ENCODE results near the gene MTREX. TPM values are rescaled to one million over a fixed set of nuclear protein-coding genes. Genes with fewer than 3 reads are reported as not detected.

MTREX gene
- total RNA-seq, 1 experiment from 2014 or later, result 123 TPM

GRCh38 chr5:55453211-55453610, 145.4 kb downstream of the MTREX start:
- peak overlapping the region in 1 of 3 experiments; percentile 59; a peak in 2 of 7 replicates for H3K27ac Mint-ChIP-seq
- Histone ChIP-seq H2BK15ac (ENCODE audit: low read depth, low read length) (no peak overlapping the region), H3K56ac (ENCODE audit: insufficient read length, low read depth, low read length) (no peak overlapping the region), H4K5ac (ENCODE audit: insufficient read length, low read depth, low read length) (no peak overlapping the region), H2AK5ac (ENCODE audit: insufficient read length, low read length) (no peak overlapping the region), H2BK120ac (ENCODE audit: low read depth, low read length, poor library complexity, severe bottlenecking) (no peak overlapping the region), H3K23ac (ENCODE audit: insufficient read length, low read depth, low read length) (no peak overlapping the region), H3K9ac (ENCODE audit: extremely low read depth, insufficient read length, low read length) (no peak overlapping the region), H2AFZ (ENCODE audit: low read length) (no peak overlapping the region), H2BK5ac (ENCODE audit: insufficient read length, low read length) (no peak overlapping the region), H3K4ac (ENCODE audit: low read depth, low read length) (no peak overlapping the region), H4K91ac (ENCODE audit: insufficient read length, low read depth, low read length) (no peak overlapping the region), H3T11ph (ENCODE audit: low read length) (no peak overlapping the region), H3K27me3 (ENCODE audit: insufficient read depth, low read length) (no peaks in the 10 kb centered on the region), H3K23me2 (ENCODE audit: insufficient read length, low read depth, low read length, poor library complexity, severe bottlenecking) (no peaks in the 10 kb centered on the region), H3K27ac (ENCODE audit: insufficient read length, low read depth, low read length) (no peak overlapping the region), H3K18ac (ENCODE audit: insufficient read length, low read depth, low read length) (no peak overlapping the region), H3K79me2 (ENCODE audit: insufficient read depth, low read length) (no peaks in the 10 kb centered on the region; the same call in 1 of the 2 replicates), H2BK12ac (ENCODE audit: insufficient read length, low read depth, low read length) (no peak overlapping the region), H3K4me2 (ENCODE audit: insufficient read depth, insufficient read length, low read length) (no peak overlapping the region), H4K20me1 (ENCODE audit: control insufficient read depth, insufficient read depth, insufficient read length) (no peaks in the 10 kb centered on the region), H2BK20ac (ENCODE audit: low read depth, low read length, poor library complexity, severe bottlenecking) (no peak overlapping the region), H3K9me3 (ENCODE audit: control insufficient read depth, low read depth, low read length) (no peaks in the 10 kb centered on the region), H4K8ac (replicated peaks; ENCODE audit: insufficient read length, low read depth, low read length) (no peak overlapping the region), H3K14ac (ENCODE audit: insufficient read depth, low read length) (no peak overlapping the region), H3K79me1 (ENCODE audit: insufficient read depth, low read depth, low read length, poor library complexity, severe bottlenecking) (no peaks in the 10 kb centered on the region), H3K4me1 (ENCODE audit: insufficient read depth, low read length) (peaks cover 5% of the 10 kb centered on the region; the same call in 1 of the 2 replicates)
- WGBS (ENCODE audit: extremely low coverage, insufficient read length, low lambda C conversion rate), result no CpG with 5 or more reads among the region's 1 CpG
- H3K36me3 Mint-ChIP-seq (ENCODE audit: insufficient read depth in 1 of 3, low read depth in 3 of 3), result peaks cover 5 to 34% (median 19%) of the 10 kb centered on the region in 3 experiments; a peak in 5 of 7 replicates
- no peaks in the 10 kb centered on the region for H3K27me3 Mint-ChIP-seq (ENCODE audit: low read depth)
- H3K4me3 Mint-ChIP-seq, result no peak overlapping the region
- H3K4me1 Mint-ChIP-seq, result peaks cover 25 to 34% of the 10 kb centered on the region in 2 experiments
- TF ChIP-seq CTCF (conservative IDR thresholded peaks at IDR 0.05), result no peak
- H3K9me3 Mint-ChIP-seq, result no peaks in the 10 kb centered on the region
- DNase-seq, result no peak
